HG03039 (cell line): ENCODE measurements around the gene GORASP1.

Experiments used
- ATAC-seq: cut with Tn5 transposase; IDR thresholded peaks from one replicate; pipeline ENCODE4 v1.9.1; 2021; ENCODE audit warnings: mild to moderate bottlenecking, moderate library complexity; ENCODE audit not compliant: unreplicated experiment

The GORASP1 gene

DNA sequence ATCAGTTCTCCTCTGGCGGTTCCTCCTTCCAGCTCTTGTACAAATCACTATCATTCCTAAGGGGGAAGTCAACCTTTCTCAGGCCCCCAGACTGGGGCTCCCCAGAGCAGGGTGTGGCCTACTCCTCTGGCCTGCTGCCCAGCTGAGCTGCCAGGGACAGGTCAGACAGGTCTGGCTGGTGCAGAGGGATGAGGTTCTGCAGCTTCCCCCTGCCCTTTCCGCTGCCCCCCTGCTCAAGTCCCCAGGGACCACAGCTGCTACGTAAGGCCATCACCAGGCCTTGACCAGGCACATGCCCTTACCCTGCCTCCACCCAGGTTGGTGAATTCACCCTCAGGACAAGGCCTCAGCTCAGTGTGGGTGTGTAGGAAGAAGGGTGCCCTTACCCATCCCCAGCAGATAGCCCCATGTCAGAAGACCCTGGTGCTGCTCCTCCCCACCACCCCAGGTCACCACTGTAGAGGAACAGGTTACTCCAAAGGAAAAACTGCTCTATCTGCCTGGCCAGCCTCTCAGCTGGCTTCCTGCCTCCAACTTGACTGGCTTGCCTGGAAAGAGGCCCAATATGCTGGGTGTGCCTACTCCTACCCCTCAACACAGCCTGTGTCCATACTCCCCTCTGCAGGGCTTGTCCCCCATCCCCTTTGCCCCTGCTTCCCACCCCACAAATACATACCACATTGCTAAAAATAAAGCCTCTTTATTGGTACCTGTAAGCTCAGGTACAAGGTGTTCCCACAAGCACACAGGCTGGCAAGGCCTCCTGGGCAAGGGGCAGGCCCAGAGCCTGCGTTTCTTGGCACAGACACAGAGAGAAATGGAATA is 34.0 kb upstream of the GORASP1 start:
- no peak for ATAC-seq

DNA sequence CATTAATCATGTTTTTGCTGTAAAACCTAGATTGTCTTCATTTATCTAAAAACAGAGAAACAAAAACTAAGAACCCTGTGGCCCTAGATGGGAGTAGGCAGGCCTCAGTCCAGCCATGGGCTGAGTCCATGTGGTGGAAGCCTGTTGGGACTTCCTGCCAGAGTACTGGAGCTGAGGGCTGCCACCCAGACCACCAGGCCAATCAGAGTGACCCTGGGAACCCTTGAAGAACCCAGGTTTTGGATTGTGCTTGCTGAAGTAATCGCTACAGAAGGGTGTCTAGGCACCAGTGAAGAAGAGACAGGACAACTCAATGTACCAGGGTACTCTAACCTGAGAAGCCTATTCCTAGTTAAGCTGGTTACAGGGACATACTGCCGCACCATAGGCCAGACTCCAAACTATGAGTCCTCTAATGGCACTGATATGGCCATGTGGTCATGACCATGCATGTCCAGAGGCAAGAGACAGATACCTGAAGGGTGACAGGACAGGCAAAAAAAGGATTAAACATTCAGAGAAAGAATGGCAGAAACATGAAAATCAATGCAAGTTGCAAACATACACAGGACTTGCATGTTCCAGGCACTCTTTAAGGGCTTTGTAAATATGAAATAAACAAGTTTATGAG is 33.0 kb upstream of the GORASP1 start:
- ATAC-seq, result no peak

DNA sequence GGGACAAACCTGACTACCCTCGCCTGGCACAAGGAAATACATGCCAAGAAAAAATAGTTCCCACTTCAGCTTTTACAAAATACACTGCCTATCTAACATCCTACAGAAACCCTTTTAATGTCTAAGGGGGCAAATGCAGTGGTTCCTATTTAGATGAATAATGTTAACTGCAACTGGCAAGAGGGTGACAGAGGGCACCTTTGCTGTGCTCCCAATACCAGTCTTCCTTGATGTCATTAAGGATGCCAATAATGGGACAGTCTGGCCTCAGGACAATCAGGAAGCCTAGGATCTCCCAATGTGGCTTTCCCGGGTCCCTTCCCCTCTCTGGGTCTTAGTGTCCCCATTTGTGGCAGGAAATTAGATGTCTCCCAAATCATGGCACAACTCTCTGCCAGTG is 32.0 kb upstream of the GORASP1 start:
- ATAC-seq, result no peak

DNA sequence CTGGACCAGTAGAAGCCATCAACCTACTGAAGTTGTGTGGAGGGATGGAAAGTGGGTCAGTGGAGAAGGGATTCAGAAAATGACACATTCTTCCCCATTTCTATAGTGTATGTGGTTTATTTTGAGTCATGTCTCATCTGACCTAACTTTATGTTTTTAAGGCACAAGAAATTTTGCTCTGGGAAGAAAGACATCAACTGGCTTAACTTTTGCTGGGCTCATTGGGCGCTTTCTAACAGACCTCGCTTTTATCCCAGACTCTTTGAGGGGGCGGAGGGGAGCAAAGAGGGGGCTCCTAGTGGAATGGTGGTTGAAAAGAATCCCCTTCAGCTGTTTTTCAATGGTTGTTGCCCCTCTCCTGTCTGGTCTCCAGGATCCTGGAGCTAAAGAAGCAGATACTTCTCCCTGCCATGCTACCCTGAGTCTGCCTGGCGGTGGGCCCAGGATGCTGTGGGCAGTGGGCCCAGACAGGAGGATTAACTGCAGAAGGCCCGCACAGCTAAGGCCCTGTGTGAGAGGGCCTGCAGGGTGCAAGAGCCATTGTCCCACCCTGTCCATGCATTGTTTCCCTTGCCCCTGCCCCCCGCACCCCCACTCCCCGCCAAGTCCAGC is 31.5 kb upstream of the GORASP1 start:
- ATAC-seq, result no peak

DNA sequence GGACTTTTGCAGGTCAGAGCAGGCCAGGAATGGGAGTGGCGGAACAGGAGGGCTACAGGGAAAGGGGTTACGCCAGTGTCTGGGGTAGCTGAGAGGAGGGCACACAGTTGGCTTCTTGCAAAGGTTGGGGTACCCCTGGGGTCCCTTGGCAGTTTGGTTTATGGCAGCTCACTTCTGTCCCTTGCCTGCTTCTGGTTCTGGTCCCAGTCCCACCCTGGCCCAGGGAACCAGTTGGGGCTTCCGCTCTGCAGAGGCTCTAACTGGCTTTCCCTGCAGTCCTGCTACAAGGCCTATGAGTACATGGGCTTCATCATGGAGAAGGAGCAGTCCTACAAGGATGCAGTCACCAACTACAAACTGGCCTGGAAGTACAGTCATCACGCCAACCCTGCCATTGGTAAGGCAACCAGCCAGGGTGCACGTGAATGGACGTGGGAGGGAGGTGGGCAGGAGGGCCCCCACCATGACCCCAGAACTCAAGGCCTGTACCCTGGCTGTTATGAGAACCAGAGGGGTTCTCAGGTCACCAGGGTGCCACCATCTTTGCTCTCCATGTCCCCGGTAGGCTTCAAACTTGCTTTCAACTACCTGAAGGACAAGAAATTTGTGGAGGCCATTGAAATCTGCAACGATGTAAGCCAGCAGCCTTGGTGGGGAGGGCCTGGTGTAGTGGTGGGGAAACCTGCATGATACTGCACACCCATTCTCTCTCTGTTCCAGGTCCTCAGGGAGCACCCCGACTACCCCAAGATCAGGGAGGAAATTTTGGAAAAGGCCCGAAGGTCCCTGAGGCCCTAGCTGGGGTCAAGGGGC is 30.8 kb upstream of the GORASP1 start:
- ATAC-seq, result no peak

DNA sequence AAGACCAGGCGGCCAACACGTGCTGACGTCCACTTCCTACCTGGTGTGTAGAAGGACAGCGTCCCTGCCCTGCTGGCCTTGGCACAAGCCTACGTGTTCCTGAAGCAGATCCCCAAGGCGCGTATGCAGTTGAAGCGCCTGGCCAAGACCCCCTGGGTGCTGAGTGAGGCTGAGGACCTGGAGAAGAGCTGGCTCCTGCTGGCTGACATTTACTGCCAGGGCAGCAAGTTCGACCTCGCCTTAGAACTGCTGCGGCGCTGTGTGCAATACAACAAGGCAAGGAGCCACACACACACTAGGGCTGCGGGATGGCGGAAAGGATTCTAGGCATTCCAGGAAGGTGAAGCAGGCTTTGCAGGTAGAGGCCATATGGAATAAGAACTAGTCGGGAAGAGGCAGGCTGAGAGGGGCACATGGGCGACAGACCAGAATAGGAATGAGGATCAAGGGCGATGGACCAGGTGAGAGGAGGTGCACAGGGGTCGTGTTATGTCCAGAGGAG is 30.1 kb upstream of the GORASP1 start:
- no peak for ATAC-seq

DNA sequence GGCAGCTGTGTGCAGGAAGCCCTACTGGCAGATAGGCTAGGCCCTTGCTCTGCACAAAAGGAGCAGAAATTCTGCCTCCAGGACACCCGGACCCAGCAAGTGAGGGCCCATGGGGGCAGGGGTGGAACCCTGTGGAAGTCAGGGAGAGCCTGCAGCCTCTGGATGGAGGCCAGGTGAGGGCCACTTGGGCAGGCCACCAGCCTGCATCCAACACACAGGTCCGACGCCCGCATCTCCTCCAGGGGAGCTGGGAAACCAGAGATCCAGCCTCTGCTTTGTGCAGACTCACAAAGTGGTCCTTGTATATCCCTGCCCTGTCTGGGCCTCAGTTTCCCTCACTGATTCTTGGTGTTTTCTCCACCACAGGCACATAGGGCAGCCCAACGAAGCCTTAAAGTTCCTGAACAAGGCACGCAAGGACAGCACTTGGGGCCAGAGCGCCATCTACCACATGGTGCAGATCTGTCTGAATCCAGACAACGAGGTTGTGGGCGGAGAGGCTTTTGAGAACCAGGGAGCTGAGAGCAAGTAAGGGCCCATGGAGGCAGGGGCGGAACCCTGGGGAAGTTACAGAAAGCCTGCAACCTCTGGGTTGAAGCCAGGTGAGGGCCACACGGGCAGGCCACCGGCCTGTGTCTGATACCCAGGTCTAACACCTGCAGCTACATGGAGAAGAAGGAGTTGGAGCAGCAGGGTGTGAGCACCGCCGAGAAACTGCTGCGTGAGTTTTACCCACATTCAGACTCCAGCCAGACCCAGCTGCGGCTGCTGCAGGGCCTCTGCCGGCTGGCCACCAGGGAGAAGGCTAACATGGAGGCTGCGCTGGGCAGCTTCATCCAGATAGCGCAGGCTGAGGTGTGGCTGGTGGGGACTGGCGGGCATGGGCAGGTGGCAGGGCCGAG is 29.4 kb upstream of the GORASP1 start:
- no peak for ATAC-seq

DNA sequence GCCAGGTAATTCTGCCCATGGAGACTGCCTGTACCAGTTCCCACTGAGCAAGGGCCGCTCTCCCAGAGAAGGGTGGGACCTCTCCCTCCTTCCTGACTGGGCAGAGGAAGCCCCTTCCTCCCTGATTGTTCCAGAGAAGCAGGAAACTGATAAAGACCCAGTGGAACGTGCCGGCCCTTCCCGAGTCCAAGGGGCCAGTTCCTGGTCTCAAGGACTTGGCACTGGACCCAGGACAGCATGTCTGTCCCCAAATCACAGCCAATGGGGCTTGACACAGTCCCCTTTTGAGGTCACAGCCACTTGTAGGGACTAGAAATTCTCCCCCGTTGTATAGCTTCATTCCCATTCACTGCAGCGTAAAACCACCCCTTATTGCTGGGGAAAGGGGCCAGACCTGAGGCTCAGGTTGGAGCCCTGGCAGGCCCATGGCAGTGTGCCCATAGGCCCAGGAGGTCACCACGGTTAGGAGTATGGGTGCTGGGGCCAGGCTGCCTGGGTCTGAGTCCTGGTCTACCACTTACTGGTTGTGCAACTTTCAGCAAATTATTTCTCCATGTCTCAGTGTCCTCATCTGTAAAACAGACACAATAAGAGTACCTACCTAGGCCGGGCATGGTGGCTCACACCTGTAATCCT is 27.9 kb upstream of the GORASP1 start:
- no peak for ATAC-seq

DNA sequence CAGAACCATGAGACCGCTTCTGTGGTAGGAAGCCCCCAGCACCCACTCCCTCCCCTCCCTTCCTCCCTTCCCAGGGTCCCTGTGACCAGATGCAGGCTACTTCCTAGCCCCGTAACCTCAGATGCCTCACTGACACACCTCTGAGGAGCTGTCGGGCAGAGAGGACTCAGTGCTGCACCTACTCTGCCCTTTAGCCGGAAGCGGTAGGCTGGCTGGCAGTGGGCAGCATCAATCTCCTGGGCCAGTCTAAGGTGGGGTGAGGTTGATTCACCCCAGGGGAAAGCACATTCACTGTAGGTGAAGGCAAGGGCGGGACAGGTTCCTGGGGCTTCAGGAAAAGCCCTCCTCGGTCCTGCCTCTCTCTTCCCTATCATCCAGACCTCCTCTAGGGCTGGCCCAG is 26.9 kb upstream of the GORASP1 start:
- no peak for ATAC-seq

DNA sequence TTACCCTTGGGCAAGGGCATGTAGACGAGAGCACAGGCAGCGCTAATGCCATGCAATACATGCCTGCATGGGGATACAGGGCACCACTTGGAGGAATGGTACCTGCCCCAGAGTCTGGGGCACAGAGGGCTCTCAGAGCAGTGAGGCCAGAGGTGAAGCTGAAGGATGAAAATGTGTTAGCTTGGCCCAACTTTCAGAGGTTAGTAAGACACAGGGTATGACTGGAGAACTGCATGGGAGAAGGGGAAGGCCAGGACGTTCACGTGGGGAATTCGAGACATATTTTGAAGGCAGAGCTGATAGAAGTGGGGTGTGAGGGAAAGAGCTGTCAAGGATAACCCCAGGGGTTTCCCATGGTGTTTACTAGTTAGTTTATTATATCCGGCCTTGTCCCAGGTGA is 26.4 kb upstream of the GORASP1 start:
- no peak for ATAC-seq

DNA sequence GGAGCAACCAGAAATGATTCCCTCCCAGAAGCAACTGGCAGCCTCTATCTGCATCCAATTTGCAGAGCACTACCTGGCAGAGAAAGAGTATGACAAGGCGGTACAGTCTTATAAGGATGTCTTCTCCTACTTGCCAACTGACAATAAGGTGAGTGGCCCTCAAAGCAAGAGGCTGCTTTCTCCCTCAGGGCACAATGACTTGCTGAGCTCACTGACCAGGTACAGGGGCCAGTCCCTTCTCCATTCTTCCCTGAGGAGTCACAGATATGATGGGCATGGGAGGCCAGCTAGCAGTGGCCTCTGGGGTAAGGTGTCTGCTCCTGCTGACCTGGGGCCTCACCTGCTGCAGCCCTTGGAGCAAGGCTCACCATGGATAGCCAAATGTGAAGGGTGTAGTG is 25.7 kb upstream of the GORASP1 start:
- no peak for ATAC-seq

DNA sequence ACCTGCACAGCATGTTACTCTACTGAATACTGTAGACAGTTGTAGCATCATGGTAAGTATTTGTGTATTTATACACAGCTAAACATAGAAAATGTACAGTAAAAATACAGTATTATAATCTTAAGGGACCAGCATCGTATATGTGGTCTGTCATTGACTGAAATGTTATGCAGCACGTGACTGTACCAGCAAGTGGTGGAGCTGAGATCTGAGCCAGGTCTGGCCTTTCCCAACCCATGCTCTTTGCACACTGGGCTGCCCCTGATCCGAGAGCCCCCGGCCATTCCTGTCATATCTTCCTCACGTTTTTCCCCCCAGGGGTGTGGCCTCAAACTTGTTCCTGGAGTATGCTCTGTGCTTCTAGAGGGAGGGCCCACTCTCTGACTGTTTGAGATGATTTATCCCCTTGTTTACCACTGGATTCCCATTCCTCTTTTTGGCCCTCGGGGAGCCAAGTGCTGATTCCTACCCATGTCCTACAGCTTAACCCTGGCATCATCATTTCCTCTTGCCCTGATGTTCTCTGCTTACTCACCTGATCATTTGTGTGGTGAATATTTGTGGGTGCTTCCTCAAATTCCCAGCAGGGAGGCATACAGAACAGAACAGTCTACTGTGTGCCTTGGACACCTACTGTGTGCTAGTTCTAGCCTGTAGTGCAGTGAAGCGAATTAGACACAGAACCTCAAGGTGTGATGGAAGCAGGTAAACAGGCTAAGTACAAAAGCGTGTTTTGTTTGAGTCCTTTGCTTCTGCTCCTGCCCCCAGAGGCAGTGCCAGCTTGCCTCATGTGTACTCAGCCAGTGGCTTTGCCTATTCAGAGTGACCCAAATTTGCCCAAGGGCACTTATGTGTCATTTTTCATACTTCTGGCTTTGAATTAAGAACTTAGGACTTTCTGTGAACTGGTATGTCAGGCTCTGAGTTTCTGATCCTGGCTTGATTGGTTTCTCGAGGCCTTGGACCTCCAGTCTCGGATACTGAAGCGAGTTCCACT is 25.0 kb upstream of the GORASP1 start:
- no peak for ATAC-seq

DNA sequence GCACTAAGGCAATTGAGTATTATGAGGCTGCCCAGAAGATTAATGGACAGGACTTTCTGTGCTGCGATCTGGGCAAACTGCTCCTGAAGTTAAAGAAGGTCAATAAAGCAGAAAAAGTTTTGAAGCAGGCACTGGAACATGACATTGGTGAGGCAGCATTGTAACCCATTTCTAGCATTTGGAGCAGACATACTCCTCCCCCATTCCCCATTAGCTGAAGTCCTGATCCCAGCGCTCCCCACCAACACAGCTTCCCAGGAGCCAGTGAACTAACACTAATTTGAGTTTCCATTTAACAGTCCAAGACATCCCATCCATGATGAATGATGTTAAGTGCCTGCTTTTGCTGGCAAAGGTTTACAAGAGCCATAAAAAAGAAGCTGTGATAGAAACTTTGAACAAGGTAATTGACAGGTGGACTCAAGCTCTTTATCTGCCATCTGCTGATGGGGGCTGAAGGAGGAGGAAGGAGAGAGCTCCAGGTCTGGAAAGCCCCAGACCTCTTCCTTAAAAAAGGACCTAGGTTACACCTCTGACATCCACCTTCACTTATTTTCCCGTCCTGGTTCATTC is 23.4 kb upstream of the GORASP1 start:
- ATAC-seq, result no peak

DNA sequence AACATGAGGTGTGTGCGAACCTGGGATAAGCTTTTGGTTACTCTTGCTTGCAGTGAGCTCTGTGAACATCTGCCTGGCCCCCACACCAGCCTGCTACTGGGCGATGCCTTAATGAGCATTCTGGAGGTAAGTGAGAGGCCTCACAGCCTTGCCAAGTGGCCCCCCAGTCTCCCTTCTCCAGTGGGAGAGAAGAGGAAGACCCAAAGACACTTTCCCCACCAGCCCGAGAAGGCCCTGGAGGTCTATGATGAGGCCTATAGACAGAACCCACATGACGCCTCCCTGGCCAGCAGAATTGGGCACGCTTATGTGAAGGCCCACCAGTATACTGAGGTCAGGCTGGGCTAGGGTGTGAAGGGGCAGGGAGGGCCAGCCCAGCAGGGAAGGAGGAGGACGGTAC is 22.6 kb upstream of the GORASP1 start:
- no peak for ATAC-seq

DNA sequence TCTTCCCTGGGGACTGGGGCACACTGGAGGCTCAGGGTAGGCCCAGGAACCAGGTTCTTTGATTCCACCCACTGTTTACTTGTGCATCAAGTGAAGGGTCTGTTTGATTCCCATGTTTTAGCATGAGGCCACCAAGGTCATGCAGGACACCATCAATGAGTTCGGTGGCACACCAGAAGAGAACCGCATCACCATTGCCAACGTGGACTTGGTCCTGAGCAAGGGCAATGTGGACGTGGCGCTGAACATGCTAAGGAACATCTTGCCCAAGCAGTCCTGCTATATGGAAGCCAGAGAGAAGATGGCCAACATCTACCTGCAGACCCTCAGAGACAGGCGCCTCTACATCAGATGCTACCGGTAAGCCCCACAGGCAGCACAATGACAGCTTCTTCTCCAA is 21.5 kb upstream of the GORASP1 start:
- ATAC-seq, result no peak

DNA sequence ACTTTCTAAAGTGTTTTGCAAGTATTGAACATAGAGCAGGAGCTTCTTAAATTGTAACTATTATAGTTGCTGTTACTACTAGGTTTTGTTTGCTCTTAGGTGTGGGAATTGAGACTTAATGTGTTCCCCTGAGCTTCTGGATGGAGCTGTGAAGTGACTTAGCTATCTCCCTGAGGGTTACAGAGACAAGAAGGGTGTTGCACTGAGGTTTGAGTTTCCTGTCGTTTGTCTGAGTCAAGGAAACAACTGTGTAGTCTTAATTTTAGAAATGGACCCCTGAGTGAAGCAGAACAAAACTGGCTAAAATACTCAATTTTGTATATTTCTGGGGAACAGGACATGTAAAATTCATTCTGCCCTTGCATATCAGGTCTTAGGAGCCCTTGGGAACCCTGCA is 20.5 kb upstream of the GORASP1 start:
- ATAC-seq, result no peak

DNA sequence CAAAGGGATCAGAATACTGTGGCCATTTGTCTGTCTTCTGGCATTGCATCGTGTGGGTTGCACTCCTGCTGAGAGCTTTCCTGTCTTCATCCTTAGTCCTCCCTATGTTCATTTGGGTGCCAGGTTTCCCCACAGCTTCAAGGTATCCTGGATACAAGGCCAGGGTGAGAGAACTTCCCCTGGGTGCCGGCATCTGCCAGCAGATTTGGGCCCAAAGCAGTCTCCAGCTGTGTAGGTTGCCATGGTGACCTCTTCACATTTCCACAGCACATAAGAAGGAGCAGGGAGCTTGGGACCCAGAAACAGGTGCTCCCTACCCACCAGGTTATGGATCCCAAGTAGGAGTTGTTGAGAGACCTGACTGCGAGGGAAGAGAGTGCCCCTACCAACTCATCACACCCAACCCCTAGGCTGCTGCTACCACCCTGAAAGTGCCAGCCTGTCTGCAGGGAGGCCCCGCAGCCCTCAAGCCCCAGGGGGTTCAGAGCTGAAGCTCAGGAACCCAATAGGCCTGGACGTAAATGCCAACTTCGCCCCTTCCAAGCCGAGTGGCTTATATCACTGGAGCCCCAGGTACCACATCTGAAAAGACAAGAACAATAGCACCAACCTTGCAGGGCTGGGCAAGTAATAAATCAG is 20.0 kb upstream of the GORASP1 start:
- no peak for ATAC-seq
